Fibroblast of lung (primary cell): ENCODE results near the gene CRYBA2. TPM values are rescaled to one million over a fixed set of nuclear protein-coding genes. Genes with fewer than 3 reads are reported as not detected.

Source experiments
- DNase-seq, 2 donors: peaks; one replicate each; pipeline versions ENCODE4 v3.0.0 to v3.0.0-alpha.2; 2010; ENCODE audit warnings: low read depth in 2 of 2
- H2AFZ ChIP-seq: 2 replicates; pipeline ENCODE4 v1.5.1; 2012; ENCODE audit warnings: low read length, control low read depth, inconsistent platforms
- H3K27ac ChIP-seq: 2 replicates; pipeline ENCODE4 v1.5.1; 2011; ENCODE audit warnings: low read length, control low read depth; ENCODE audit not compliant: insufficient read depth
- H3K27me3 ChIP-seq: 2 replicates; pipeline ENCODE4 v1.5.1; 2011; ENCODE audit warnings: mild to moderate bottlenecking, low read length; ENCODE audit not compliant: control insufficient read depth, insufficient read depth
- H3K36me3 ChIP-seq: 2 replicates; pipeline ENCODE4 v1.5.1; 2011; ENCODE audit warnings: low read length; ENCODE audit not compliant: control insufficient read depth, insufficient read depth
- H3K4me1 ChIP-seq: 2 replicates; pipeline ENCODE4 v1.5.1; 2011; ENCODE audit warnings: low read length; ENCODE audit not compliant: control insufficient read depth, insufficient read depth; ENCODE audit errors: extremely low read depth
- H3K4me2 ChIP-seq: 2 replicates; pipeline ENCODE4 v1.5.1; 2011; ENCODE audit warnings: low read length, control low read depth; ENCODE audit not compliant: insufficient read depth; ENCODE audit errors: extremely low read depth
- H3K4me3 ChIP-seq, 4 experiments: fragments of 200-600 bp in 1 of 4; sonication (generic) in 1 of 4; replicated peaks in 1 of 4; 2 replicates each; pipeline ENCODE4 v1.5.1; 2011 to 2016; ENCODE audit warnings: low read length in 4 of 4, low read depth in 3 of 4, mild to moderate bottlenecking in 3 of 4, control low read depth in 2 of 4, inconsistent platforms in 1 of 4, mixed read lengths in 1 of 4; ENCODE audit not compliant: insufficient read depth in 1 of 4; ENCODE audit errors: control extremely low read depth in 1 of 4
- H3K79me2 ChIP-seq: 2 replicates; pipeline ENCODE4 v1.5.1; 2012; ENCODE audit warnings: mild to moderate bottlenecking, low read length, inconsistent platforms; ENCODE audit not compliant: control insufficient read depth, insufficient read depth
- H3K9ac ChIP-seq: 2 replicates; pipeline ENCODE4 v1.5.1; 2011; ENCODE audit warnings: mild to moderate bottlenecking, low read length, control low read depth; ENCODE audit not compliant: insufficient read depth
- H3K9me3 ChIP-seq: 2 replicates; pipeline ENCODE4 v1.5.1; 2012; ENCODE audit warnings: low read depth, low read length; ENCODE audit not compliant: control insufficient read depth, insufficient read depth
- H4K20me1 ChIP-seq: 2 replicates; pipeline ENCODE4 v1.5.1; 2011; ENCODE audit warnings: low read length; ENCODE audit not compliant: control insufficient read depth, insufficient read depth; ENCODE audit errors: extremely low read depth
- EZH2 ChIP-seq: IDR thresholded peaks from 2 replicates; pipeline ENCODE4 v1.5.1; 2012; ENCODE audit warnings: low read length, control low read depth, mild to moderate bottlenecking; ENCODE audit errors: missing control alignments
- polyA plus RNA-seq, 2 donors: library from polyadenylated mRNA; depleted of rRNA in 1 of 2; stranded (reverse) in 1 of 2; unstranded in 1 of 2; fragments of >200 nt; gene quantifications; 2 replicates each; pipeline ENCODE4 v1.2.1, GENCODE V29; 2011 to 2012; ENCODE audit warnings: missing spikeins in 1 of 2
- total RNA-seq: library from RNA; depleted of rRNA; stranded (reverse); fragments of >200 nt; gene quantifications from 2 replicates; pipeline ENCODE4 v1.2.1, GENCODE V29; 2014
- TF ChIP-seq, protein P1 (sequence below), 2 donors: IDR thresholded peaks in 1 of 2; conservative IDR thresholded peaks in 1 of 2; 1 replicate in 1 of 2; 2 replicates in 1 of 2; pipeline ENCODE4 v1.5.1; 2011 to 2012; ENCODE audit warnings: low read length in 2 of 2, control low read depth in 1 of 2, inconsistent platforms in 1 of 2, low read depth in 1 of 2, mild to moderate bottlenecking in 1 of 2

Gene CRYBA2
- total and polyA plus RNA-seq, 2 donors (not counting 1 experiment from before 2014, with no cell fraction given): not detected

DNA sequence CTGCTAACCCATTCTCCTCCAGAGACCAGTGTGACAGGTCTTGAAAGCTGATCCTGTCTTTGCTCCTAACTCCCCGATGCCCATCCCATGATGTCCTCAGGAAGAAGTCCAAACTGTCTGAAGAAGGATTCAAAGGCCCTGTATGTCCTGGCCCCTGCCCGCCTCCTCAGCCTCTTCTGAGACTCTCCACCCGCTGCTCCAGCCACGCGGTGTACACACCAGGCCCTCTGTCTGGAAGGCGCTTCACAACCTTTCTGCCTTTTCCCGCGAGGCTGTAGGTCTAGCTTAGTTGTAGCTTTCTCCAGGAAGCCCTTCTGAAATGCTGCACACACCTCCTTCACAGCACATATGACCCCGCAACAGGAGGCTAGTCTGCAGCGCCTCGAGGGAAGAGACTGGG, 23.5 kb upstream of the CRYBA2 start:
- Histone ChIP-seq H3K4me2 (no peak overlapping the region), H2AFZ (no peak overlapping the region), H3K27ac (no peak overlapping the region), H3K4me3 (no peak overlapping the region), H3K4me1 (no peaks in the 10 kb centered on the region), H4K20me1 (no peaks in the 10 kb centered on the region), H3K36me3 (no peaks in the 10 kb centered on the region), H3K79me2 (no peaks in the 10 kb centered on the region), H3K9me3 (no peaks in the 10 kb centered on the region), H3K27me3 (peaks cover 7% of the 10 kb centered on the region), H3K9ac (no peak overlapping the region)
- no peak for DNase-seq
- TF ChIP-seq, protein P1, sequence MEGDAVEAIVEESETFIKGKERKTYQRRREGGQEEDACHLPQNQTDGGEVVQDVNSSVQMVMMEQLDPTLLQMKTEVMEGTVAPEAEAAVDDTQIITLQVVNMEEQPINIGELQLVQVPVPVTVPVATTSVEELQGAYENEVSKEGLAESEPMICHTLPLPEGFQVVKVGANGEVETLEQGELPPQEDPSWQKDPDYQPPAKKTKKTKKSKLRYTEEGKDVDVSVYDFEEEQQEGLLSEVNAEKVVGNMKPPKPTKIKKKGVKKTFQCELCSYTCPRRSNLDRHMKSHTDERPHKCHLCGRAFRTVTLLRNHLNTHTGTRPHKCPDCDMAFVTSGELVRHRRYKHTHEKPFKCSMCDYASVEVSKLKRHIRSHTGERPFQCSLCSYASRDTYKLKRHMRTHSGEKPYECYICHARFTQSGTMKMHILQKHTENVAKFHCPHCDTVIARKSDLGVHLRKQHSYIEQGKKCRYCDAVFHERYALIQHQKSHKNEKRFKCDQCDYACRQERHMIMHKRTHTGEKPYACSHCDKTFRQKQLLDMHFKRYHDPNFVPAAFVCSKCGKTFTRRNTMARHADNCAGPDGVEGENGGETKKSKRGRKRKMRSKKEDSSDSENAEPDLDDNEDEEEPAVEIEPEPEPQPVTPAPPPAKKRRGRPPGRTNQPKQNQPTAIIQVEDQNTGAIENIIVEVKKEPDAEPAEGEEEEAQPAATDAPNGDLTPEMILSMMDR (conservative IDR thresholded peaks at IDR 0.05 in 1 of 2, IDR thresholded peaks at IDR 0.05 in 1 of 2; ENCODE audit: low read depth in 1 of 2, low read length in 2 of 2): no peak
- no peak for TF ChIP-seq EZH2

DNA sequence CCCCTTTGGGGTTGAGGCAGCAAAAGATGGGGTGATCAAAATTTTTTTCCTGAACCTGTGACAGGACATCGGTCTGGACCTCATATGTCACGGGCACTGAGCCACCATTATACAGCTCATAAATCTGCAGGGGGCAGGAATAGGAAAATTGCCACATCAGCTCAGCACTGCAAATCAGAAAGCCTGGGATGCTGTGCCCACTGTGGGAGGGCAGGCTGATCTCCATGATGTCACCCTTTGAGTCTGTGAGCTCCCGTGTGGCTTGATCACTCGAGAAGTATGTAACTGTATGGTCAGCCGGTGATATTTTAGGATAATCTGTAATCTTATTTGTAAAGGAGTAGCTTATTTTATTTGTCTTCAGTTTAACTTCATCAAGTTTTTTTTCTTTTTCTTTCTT, 17.7 kb upstream of the CRYBA2 start:
- Histone ChIP-seq H3K4me3 (no peak overlapping the region), H3K36me3 (no peaks in the 10 kb centered on the region), H3K9me3 (no peaks in the 10 kb centered on the region), H3K4me1 (no peaks in the 10 kb centered on the region), H4K20me1 (no peaks in the 10 kb centered on the region), H3K27me3 (no peaks in the 10 kb centered on the region), H3K9ac (no peak overlapping the region), H2AFZ (no peak overlapping the region), H3K79me2 (no peaks in the 10 kb centered on the region), H3K4me2 (no peak overlapping the region), H3K27ac (no peak overlapping the region)
- TF ChIP-seq, protein P1 (conservative IDR thresholded peaks at IDR 0.05 in 1 of 2, IDR thresholded peaks at IDR 0.05 in 1 of 2; ENCODE audit: low read depth in 1 of 2, low read length in 2 of 2): no peak
- TF ChIP-seq EZH2: no peak
- no peak for DNase-seq

DNA sequence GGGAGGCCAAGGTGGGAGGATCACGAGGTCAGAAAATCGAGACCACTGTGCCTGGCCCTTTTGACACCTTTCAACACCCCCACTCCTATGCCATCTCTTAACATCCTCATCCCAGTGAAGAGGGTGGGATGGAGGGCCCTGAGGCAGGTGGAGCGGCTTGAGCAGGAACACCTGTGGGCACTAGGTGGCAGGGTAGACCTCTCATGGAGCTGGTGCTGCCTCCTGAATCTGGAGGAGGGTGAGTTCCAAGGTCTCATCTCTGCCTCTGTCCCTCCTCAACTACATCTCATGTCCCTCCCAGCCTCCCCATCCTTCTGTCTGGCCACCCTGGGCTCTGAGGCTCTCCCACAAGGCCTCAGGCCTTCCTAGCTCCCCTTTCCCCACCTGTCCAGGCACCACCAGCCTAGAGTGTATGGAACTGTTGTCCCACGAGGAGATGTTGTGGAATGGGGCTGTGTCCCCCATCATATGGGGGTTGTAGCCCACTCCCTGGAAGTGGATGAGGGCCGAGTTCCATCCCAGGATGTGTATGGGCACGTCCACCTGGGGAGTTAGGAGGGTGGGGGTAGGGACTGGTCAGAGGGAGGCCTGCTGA, 17.0 kb upstream of the CRYBA2 start:
- no peak for TF ChIP-seq EZH2
- TF ChIP-seq, protein P1 (conservative IDR thresholded peaks at IDR 0.05 in 1 of 2, IDR thresholded peaks at IDR 0.05 in 1 of 2; ENCODE audit: low read depth in 1 of 2, low read length in 2 of 2): peak in 1 of 2 donors; percentile 11
- Histone ChIP-seq H3K27me3 (peaks cover 5% of the 10 kb centered on the region), H3K36me3 (no peaks in the 10 kb centered on the region), H3K79me2 (no peaks in the 10 kb centered on the region), H4K20me1 (no peaks in the 10 kb centered on the region), H2AFZ (no peak overlapping the region), H3K9me3 (no peaks in the 10 kb centered on the region), H3K4me3 (no peak overlapping the region), H3K4me2 (no peak overlapping the region), H3K27ac (no peak overlapping the region), H3K9ac (no peak overlapping the region), H3K4me1 (no peaks in the 10 kb centered on the region)
- no peak for DNase-seq
